CD14-positive monocyte (primary cell): ENCODE measurements around the gene SCIN. TPM values are rescaled to one million over a fixed set of nuclear protein-coding genes. Genes with fewer than 3 reads are reported as not detected.

Experiments used
- DNase-seq, 3 donors: peaks; one replicate each; pipeline ENCODE4 v3.0.0-alpha.2; 2011 to 2022
- H2AFZ ChIP-seq: 2 replicates; pipeline ENCODE4 v1.6.0; 2012; ENCODE audit warnings: mild to moderate bottlenecking, low read depth, low read length, inconsistent platforms; ENCODE audit not compliant: insufficient read depth, poor library complexity, severe bottlenecking
- H3K27ac ChIP-seq, 2 donors: 1 replicate in 1 of 2; 2 replicates in 1 of 2; pipeline ENCODE4 v1.5.1; 2012 to 2013; ENCODE audit warnings: low read length in 2 of 2, control low read depth in 1 of 2, inconsistent platforms in 1 of 2, low read depth in 1 of 2, mild to moderate bottlenecking in 1 of 2
- H3K27me3 ChIP-seq, 2 donors: one replicate each; pipeline versions ENCODE4 v1.6.0 to v1.6.1; 2011 to 2013; ENCODE audit warnings: low read length in 2 of 2; ENCODE audit not compliant: control insufficient read depth in 2 of 2, insufficient read depth in 2 of 2
- H3K36me3 ChIP-seq, 2 donors: replicated peaks in 1 of 2; 1 replicate in 1 of 2; 2 replicates in 1 of 2; pipeline versions ENCODE4 v1.5.1 to v1.6.1; 2012 to 2013; ENCODE audit warnings: low read length in 2 of 2, control low read depth in 1 of 2, inconsistent platforms in 1 of 2, mild to moderate bottlenecking in 1 of 2; ENCODE audit not compliant: insufficient read depth in 2 of 2, control insufficient read depth in 1 of 2
- H3K4me1 ChIP-seq, 2 donors: 1 replicate in 1 of 2; 2 replicates in 1 of 2; pipeline versions ENCODE4 v1.5.1 to v1.6.1; 2012 to 2013; ENCODE audit warnings: low read length in 2 of 2, control low read depth in 1 of 2, inconsistent platforms in 1 of 2, mild to moderate bottlenecking in 1 of 2, moderate library complexity in 1 of 2; ENCODE audit not compliant: insufficient read depth in 2 of 2, control insufficient read depth in 1 of 2
- H3K4me2 ChIP-seq: replicated peaks from 2 replicates; pipeline ENCODE3; 2012; ENCODE audit warnings: low read length, moderate library complexity, mild to moderate bottlenecking; ENCODE audit not compliant: poor library complexity, severe bottlenecking; ENCODE audit errors: extremely low read depth
- H3K4me3 ChIP-seq, 3 experiments: fragments of 200-600 bp in 1 of 3; sonication (generic) in 1 of 3; replicated peaks in 1 of 3; 1 replicate in 2 of 3; 2 replicates in 1 of 3; pipeline ENCODE4 v1.5.1; 2011 to 2013; ENCODE audit warnings: low read length in 3 of 3, mild to moderate bottlenecking in 3 of 3, control low read depth in 2 of 3, low read depth in 2 of 3, inconsistent platforms in 1 of 3, moderate library complexity in 1 of 3
- H3K79me2 ChIP-seq: 2 replicates; pipeline ENCODE4 v1.6.0; 2012; ENCODE audit warnings: mild to moderate bottlenecking, control low read depth, inconsistent platforms, low read length, moderate library complexity; ENCODE audit not compliant: insufficient read depth
- H3K9ac ChIP-seq: 2 replicates; pipeline ENCODE4 v1.6.0; 2017; ENCODE audit warnings: low read length, mild to moderate bottlenecking; ENCODE audit not compliant: insufficient read depth, poor library complexity, severe bottlenecking
- H3K9me3 ChIP-seq, 2 donors: replicated peaks in 1 of 2; 1 replicate in 1 of 2; 2 replicates in 1 of 2; pipeline versions ENCODE4 v1.5.1 to v1.6.1; 2012 to 2013; ENCODE audit warnings: low read length in 2 of 2, control low read depth in 1 of 2; ENCODE audit not compliant: control insufficient read depth in 1 of 2, insufficient read depth in 1 of 2
- H4K20me1 ChIP-seq: 2 replicates; pipeline ENCODE4 v1.6.0; 2012; ENCODE audit warnings: mild to moderate bottlenecking, low read length, control low read depth, moderate library complexity; ENCODE audit not compliant: insufficient read depth
- H3K27ac Mint-ChIP-seq, 7 donors: one replicate each; pipeline ENCODE4 v1.8.0; 2020; ENCODE audit warnings: mild to moderate bottlenecking in 7 of 7, mixed read lengths in 7 of 7, moderate library complexity in 6 of 7, inconsistent platforms in 2 of 7
- H3K27me3 Mint-ChIP-seq, 3 donors: one replicate each; pipeline ENCODE4 v1.8.0; 2021 to 2022; ENCODE audit warnings: low read depth in 3 of 3, mild to moderate bottlenecking in 3 of 3, mixed read lengths in 3 of 3, moderate library complexity in 3 of 3, inconsistent platforms in 1 of 3
- H3K36me3 Mint-ChIP-seq, 2 donors: one replicate each; pipeline ENCODE4 v1.8.0; 2020; ENCODE audit warnings: mixed read lengths in 2 of 2, inconsistent platforms in 1 of 2, mild to moderate bottlenecking in 1 of 2
- H3K4me1 Mint-ChIP-seq: one replicate; pipeline ENCODE4 v1.8.0; 2020; ENCODE audit warnings: mild to moderate bottlenecking, mixed read lengths
- H3K4me3 Mint-ChIP-seq, 2 donors: one replicate each; pipeline ENCODE4 v1.8.0; 2020; ENCODE audit warnings: mild to moderate bottlenecking in 2 of 2, mixed read lengths in 2 of 2, moderate library complexity in 1 of 2
- H3K9me3 Mint-ChIP-seq, 7 donors: one replicate each; pipeline ENCODE4 v1.8.0; 2020 to 2022; ENCODE audit warnings: mixed read lengths in 7 of 7, mild to moderate bottlenecking in 6 of 7, moderate library complexity in 6 of 7, inconsistent platforms in 2 of 7
- WGBS: methylation state at CpG from one replicate; pipeline ENCODE4 v1.1.5; 2013; ENCODE audit warnings: missing lambda C conversion rate; ENCODE audit not compliant: insufficient coverage; 5-methylcytosine and 5-hydroxymethylcytosine counted together
- intact Hi-C, 2 donors: fragments of 100-400 bp; cut with micrococcal nuclease; formaldehyde crosslinking; loops; one replicate each; pipeline versions ENCODE4 v1.15.0 to v1.15.1; 2023
- polyA plus RNA-seq, 3 donors: library from polyadenylated mRNA; depleted of rRNA in 1 of 3; unstranded in 2 of 3; stranded (reverse) in 1 of 3; fragments of 300-500 nt in 2 of 3; fragments of >200 nt in 1 of 3; fragmentation: Illumina TruSeq in 2 of 3; gene quantifications; 1 replicate in 2 of 3; 2 replicates in 1 of 3; pipeline ENCODE4 v1.2.3, GENCODE V29; 2012 to 2021
- TF ChIP-seq, protein P1 (sequence below): fragments of 200-600 bp; IDR thresholded peaks from one replicate; pipeline ENCODE4 v1.8.0; 2022; ENCODE audit warnings: antibody characterized with exemption, mild to moderate bottlenecking

Gene SCIN
- polyA plus RNA-seq, 3 donors, result 0.08 TPM; not detected in 2

DNA sequence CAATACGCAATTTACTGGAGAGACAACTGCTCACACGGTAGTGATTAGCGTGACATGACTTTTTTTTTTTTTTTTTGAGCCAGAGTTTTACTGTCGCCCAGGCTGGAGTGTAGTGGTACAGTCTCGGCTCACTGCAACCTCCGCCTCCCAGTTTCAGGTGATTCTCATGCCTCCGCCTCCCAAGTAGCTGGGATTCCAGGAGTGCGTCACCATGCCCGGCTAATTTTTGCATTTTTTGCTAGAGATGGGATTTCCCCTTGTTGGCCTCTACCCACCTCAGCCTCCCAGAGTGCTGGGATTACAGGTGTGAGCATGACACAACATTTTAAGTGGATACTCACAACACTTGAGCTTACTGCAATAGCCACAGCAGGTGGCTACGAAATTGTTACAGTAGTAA is 128.8 kb downstream of the SCIN start:
- no peak overlapping the region for H3K9ac ChIP-seq
- Mint-ChIP-seq H3K27ac (no peak overlapping the region), H3K27me3 (peaks cover 0 to 3% (median 2%) of the 10 kb centered on the region in 3 donors), H3K4me1 (no peaks in the 10 kb centered on the region), H3K36me3 (no peaks in the 10 kb centered on the region), H3K9me3 (peaks cover 8 to 31% (median 17%) of the 10 kb centered on the region in 7 donors), H3K4me3 (no peak overlapping the region)
- H3K27ac ChIP-seq, result no peak overlapping the region
- no peaks in the 10 kb centered on the region for H3K4me1 ChIP-seq
- no peaks in the 10 kb centered on the region for H3K36me3 ChIP-seq
- H3K27me3 ChIP-seq, result no peaks in the 10 kb centered on the region
- no peak overlapping the region for H3K4me2 ChIP-seq
- H3K9me3 ChIP-seq, result peaks cover 6 to 21% of the 10 kb centered on the region in 2 donors
- intact Hi-C loops, result no loop called here
- TF ChIP-seq, protein P1, sequence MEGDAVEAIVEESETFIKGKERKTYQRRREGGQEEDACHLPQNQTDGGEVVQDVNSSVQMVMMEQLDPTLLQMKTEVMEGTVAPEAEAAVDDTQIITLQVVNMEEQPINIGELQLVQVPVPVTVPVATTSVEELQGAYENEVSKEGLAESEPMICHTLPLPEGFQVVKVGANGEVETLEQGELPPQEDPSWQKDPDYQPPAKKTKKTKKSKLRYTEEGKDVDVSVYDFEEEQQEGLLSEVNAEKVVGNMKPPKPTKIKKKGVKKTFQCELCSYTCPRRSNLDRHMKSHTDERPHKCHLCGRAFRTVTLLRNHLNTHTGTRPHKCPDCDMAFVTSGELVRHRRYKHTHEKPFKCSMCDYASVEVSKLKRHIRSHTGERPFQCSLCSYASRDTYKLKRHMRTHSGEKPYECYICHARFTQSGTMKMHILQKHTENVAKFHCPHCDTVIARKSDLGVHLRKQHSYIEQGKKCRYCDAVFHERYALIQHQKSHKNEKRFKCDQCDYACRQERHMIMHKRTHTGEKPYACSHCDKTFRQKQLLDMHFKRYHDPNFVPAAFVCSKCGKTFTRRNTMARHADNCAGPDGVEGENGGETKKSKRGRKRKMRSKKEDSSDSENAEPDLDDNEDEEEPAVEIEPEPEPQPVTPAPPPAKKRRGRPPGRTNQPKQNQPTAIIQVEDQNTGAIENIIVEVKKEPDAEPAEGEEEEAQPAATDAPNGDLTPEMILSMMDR, result no peak
- H3K4me3 ChIP-seq, result no peak overlapping the region
- 96% methylated on average over 6 of the region's 10 CpGs for WGBS
- DNase-seq, result no peak
- H2AFZ ChIP-seq, result no peak overlapping the region
- H3K79me2 ChIP-seq, result no peaks in the 10 kb centered on the region
- H4K20me1 ChIP-seq, result no peaks in the 10 kb centered on the region

DNA sequence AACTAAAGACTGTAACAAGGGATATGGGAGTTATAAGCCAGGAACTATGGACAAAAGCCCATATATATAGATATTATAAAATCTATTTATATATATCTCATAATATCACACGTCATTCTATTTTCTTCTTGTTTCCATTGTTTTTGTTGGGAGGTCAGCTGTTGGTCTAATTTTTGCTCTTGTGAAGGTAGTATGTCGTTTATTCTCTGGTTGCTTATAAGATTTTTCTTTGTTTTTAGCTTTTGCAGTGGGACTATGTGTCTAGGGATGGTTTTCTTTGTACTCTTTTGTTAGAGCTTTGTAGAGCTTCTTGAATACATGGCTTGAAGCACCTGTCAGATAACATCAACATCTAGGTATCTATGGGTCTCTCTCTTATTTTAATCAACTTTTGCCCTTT is 130.9 kb downstream of the SCIN start:
- WGBS, result no CpG with 5 or more reads among the region's 2 CpGs
- intact Hi-C loops, result no loop called here

More for the DNA sequence above, 130.9 kb downstream of the SCIN start:
- peaks cover 0 to 3% (median 2%) of the 10 kb centered on the region in 3 donors for H3K27me3 Mint-ChIP-seq
- TF ChIP-seq, protein P1, result no peak
- Histone ChIP-seq H3K4me1 (no peaks in the 10 kb centered on the region), H3K9ac (no peak overlapping the region), H3K36me3 (no peaks in the 10 kb centered on the region), H2AFZ (no peak overlapping the region), H3K9me3 (peaks cover 6 to 21% of the 10 kb centered on the region in 2 donors), H3K27ac (no peak overlapping the region), H3K27me3 (no peaks in the 10 kb centered on the region), H3K4me3 (no peak overlapping the region), H3K4me2 (no peak overlapping the region), H3K79me2 (no peaks in the 10 kb centered on the region), H4K20me1 (no peaks in the 10 kb centered on the region)
- no peak for DNase-seq
- H3K36me3 Mint-ChIP-seq, result no peaks in the 10 kb centered on the region
- no peak overlapping the region for H3K27ac Mint-ChIP-seq
- H3K4me1 Mint-ChIP-seq, result no peaks in the 10 kb centered on the region
- peaks cover 8 to 31% (median 17%) of the 10 kb centered on the region in 7 donors for H3K9me3 Mint-ChIP-seq
- no peak overlapping the region for H3K4me3 Mint-ChIP-seq
